OCI-LY3 (cell line): ENCODE measurements around the gene GIMAP6.
"Not testable (repeated sequence)": the region's sequence is repeated elsewhere in the genome, so short reads cannot be mapped to it uniquely, and the experiment has no call there.

Experiments used
- H2AFZ ChIP-seq: fragments of 200-600, 300-600 bp; shearing (Covaris generic); 2 replicates; pipeline ENCODE4 v1.6.0; 2014; ENCODE audit warnings: antibody characterized with exemption, low read depth, low read length
- H3K27ac ChIP-seq: fragments of 200-600, 300-600 bp; sonication (generic); 2 replicates; pipeline ENCODE4 v1.5.1; 2014; ENCODE audit warnings: mild to moderate bottlenecking, low read length, moderate library complexity, mixed read lengths
- H3K27me3 ChIP-seq: fragments of 200-600, 300-600 bp; sonication (generic); 2 replicates; pipeline ENCODE4 v1.6.1; 2014; ENCODE audit warnings: low read depth, low read length, mixed read lengths
- H3K36me3 ChIP-seq: fragments of 200-600, 300-600 bp; sonication (generic); replicated peaks from 2 replicates; pipeline ENCODE3; 2014; ENCODE audit warnings: low read depth, low read length, mixed read lengths
- H3K4me1 ChIP-seq: fragments of 300-600, 200-600 bp; sonication (generic); 2 replicates; pipeline ENCODE4 v1.6.1; 2014; ENCODE audit warnings: low read length, mixed read lengths
- H3K4me2 ChIP-seq: fragments of 200-600, 300-600 bp; sonication (generic); 2 replicates; pipeline ENCODE4 v1.6.1; 2014; ENCODE audit warnings: low read length, mixed read lengths
- H3K4me3 ChIP-seq: fragments of 300-600, 200-600 bp; sonication (generic); 2 replicates; pipeline ENCODE4 v1.5.1; 2014; ENCODE audit warnings: antibody characterized with exemption, mild to moderate bottlenecking, low read length, moderate library complexity
- H3K79me2 ChIP-seq: fragments of 300-600, 200-600 bp; shearing (Covaris generic); 2 replicates; pipeline ENCODE4 v1.6.1; 2014; ENCODE audit warnings: mild to moderate bottlenecking, low read length, mixed read lengths
- H3K9ac ChIP-seq: fragments of 300-600, 200-600 bp; shearing (Covaris generic); 2 replicates; pipeline ENCODE4 v1.6.0; 2014; ENCODE audit warnings: mild to moderate bottlenecking, low read length, moderate library complexity
- H3K9me3 ChIP-seq: fragments of 200-600, 300-600 bp; shearing (Covaris generic); 2 replicates; pipeline ENCODE4 v1.6.1; 2014; ENCODE audit warnings: low read length, mixed read lengths; ENCODE audit not compliant: insufficient read depth
- H4K20me1 ChIP-seq: fragments of 200-600, 300-600 bp; sonication (generic); 2 replicates; pipeline ENCODE4 v1.6.1; 2016; ENCODE audit warnings: low read length, mixed read lengths; ENCODE audit not compliant: insufficient read depth
- EZH2phosphoT487 ChIP-seq: fragments of 200-600 bp; shearing (Covaris generic); IDR thresholded peaks from 2 replicates; pipeline ENCODE4 v1.6.1; 2018; ENCODE audit warnings: antibody characterized with exemption, mixed run types, low read depth
- TF ChIP-seq, protein P1 (sequence below): fragments of 200-600, 300-600 bp; sonication (generic); IDR thresholded peaks from 2 replicates; pipeline ENCODE4 v1.5.1; 2014; ENCODE audit warnings: antibody characterized with exemption, low read length, low read depth

GIMAP6 gene

GRCh38 chr7:150613880-150614279, 18.3 kb downstream of the GIMAP6 start:
- Histone ChIP-seq H3K4me3 (no peak overlapping the region), H3K4me1 (no peaks in the 10 kb centered on the region), H4K20me1 (no peaks in the 10 kb centered on the region), H3K36me3 (no peaks in the 10 kb centered on the region), H3K9me3 (no peaks in the 10 kb centered on the region), H3K79me2 (no peaks in the 10 kb centered on the region), H3K9ac (no peak overlapping the region), H3K4me2 (no peak overlapping the region), H3K27me3 (no peaks in the 10 kb centered on the region), H2AFZ (no peak overlapping the region), H3K27ac (no peak overlapping the region)
- TF ChIP-seq, protein P1, sequence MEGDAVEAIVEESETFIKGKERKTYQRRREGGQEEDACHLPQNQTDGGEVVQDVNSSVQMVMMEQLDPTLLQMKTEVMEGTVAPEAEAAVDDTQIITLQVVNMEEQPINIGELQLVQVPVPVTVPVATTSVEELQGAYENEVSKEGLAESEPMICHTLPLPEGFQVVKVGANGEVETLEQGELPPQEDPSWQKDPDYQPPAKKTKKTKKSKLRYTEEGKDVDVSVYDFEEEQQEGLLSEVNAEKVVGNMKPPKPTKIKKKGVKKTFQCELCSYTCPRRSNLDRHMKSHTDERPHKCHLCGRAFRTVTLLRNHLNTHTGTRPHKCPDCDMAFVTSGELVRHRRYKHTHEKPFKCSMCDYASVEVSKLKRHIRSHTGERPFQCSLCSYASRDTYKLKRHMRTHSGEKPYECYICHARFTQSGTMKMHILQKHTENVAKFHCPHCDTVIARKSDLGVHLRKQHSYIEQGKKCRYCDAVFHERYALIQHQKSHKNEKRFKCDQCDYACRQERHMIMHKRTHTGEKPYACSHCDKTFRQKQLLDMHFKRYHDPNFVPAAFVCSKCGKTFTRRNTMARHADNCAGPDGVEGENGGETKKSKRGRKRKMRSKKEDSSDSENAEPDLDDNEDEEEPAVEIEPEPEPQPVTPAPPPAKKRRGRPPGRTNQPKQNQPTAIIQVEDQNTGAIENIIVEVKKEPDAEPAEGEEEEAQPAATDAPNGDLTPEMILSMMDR = no peak
- TF ChIP-seq EZH2phosphoT487 = no peak

GRCh38 chr7:150612925-150613324, 19.3 kb downstream of the GIMAP6 start:
- H2AFZ ChIP-seq = no peak overlapping the region
- H3K79me2 ChIP-seq = no peaks in the 10 kb centered on the region
- H3K4me2 ChIP-seq = no peak overlapping the region
- H3K27me3 ChIP-seq = no peaks in the 10 kb centered on the region
- H3K4me3 ChIP-seq = no peak overlapping the region
- H3K27ac ChIP-seq = no peak overlapping the region
- no peak for TF ChIP-seq EZH2phosphoT487
- TF ChIP-seq, protein P1 = no peak
- no peaks in the 10 kb centered on the region for H3K4me1 ChIP-seq
- H3K9ac ChIP-seq = no peak overlapping the region
- no peaks in the 10 kb centered on the region for H3K36me3 ChIP-seq
- no peaks in the 10 kb centered on the region for H3K9me3 ChIP-seq
- no peaks in the 10 kb centered on the region for H4K20me1 ChIP-seq

DNA sequence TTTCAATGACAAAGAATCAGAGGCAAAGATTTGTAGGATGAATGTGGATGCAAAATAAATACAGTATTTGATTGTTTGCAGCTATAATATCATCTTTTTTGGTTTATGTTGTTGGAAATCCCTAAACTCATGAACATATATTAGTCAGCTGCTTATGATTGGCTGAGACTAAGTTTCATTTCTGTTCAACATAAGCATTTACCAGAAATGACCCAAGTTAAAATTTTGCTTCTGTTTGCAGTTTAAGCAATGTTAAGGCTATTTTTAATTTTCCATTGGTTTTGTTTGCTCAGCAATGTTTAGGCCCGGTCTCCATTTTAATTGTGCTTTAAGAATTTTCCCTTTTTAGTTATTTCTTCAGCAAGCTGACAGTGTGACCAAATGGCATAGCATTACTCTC, 22.0 kb downstream of the GIMAP6 start:
- no peaks in the 10 kb centered on the region for H3K9me3 ChIP-seq
- TF ChIP-seq, protein P1 = no peak
- no peak for TF ChIP-seq EZH2phosphoT487
- no peak overlapping the region for H3K4me2 ChIP-seq
- H4K20me1 ChIP-seq = no peaks in the 10 kb centered on the region
- H3K4me3 ChIP-seq = no peak overlapping the region
- H3K27ac ChIP-seq = no peak overlapping the region
- no peaks in the 10 kb centered on the region for H3K79me2 ChIP-seq
- H3K4me1 ChIP-seq = no peaks in the 10 kb centered on the region
- H3K9ac ChIP-seq = no peak overlapping the region
- H3K27me3 ChIP-seq = no peaks in the 10 kb centered on the region
- no peaks in the 10 kb centered on the region for H3K36me3 ChIP-seq
- H2AFZ ChIP-seq = no peak overlapping the region

DNA sequence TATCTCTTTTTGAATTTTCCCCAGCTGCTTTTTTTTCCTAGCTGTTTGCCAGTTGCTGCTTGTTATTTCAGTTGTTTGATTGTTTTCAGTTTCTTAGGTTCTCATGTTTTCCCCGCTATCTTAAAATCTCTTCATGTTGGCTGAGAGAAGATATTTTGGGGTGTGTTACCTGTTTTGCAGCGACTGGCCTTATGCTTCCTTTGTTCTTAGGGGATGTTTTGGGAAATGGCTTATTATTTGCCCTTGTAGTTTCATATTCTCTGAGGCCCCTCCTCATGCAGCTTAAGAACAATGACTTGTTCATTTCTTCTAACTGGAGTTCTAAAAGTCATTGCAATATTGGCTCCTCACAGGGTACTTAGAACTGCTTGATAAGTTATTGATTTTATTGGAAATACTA, 28.6 kb downstream of the GIMAP6 start:
- H3K27ac ChIP-seq, H3K4me2 ChIP-seq, H3K79me2 ChIP-seq, H3K36me3 ChIP-seq, H3K9ac ChIP-seq, H3K4me3 ChIP-seq, H2AFZ ChIP-seq, H3K4me1 ChIP-seq, H4K20me1 ChIP-seq, H3K27me3 ChIP-seq, H3K9me3 ChIP-seq: not testable (repeated sequence)

- no peak overlapping the region for H2AFZ ChIP-seq
- H3K27ac ChIP-seq = no peak overlapping the region
- H3K4me1 ChIP-seq = no peaks in the 10 kb centered on the region
- TF ChIP-seq EZH2phosphoT487 = no peak
- TF ChIP-seq, protein P1 = no peak
- no peaks in the 10 kb centered on the region for H3K36me3 ChIP-seq
- no peaks in the 10 kb centered on the region for H3K9me3 ChIP-seq
- H3K4me3 ChIP-seq = no peak overlapping the region
- H3K27me3 ChIP-seq = no peaks in the 10 kb centered on the region
- no peak overlapping the region for H3K9ac ChIP-seq
- H3K4me2 ChIP-seq = no peak overlapping the region
- H3K79me2 ChIP-seq = no peaks in the 10 kb centered on the region
- no peaks in the 10 kb centered on the region for H4K20me1 ChIP-seq
Measured at GRCh38 chr7:150595361-150595760, 36.8 kb downstream of the GIMAP6 start.
